Liver (tissue), 9 donors: ENCODE data around the gene SESN1. TPM values are rescaled to one million over a fixed set of nuclear protein-coding genes. Genes with fewer than 3 reads are reported as not detected.

Experiments used
- DNase-seq: peaks from one replicate; pipeline ENCODE4 v3.0.0-alpha.2; 2017; ENCODE audit warnings: low spot score
- H3K27ac ChIP-seq, 2 donors: one replicate each; pipeline ENCODE4 v1.7.0; 2013; ENCODE audit warnings: inconsistent platforms in 2 of 2, low read length in 2 of 2, control low read depth in 1 of 2, low read depth in 1 of 2, mild to moderate bottlenecking in 1 of 2
- H3K27me3 ChIP-seq, 4 donors: one replicate each; pipeline versions ENCODE4 v1.6.1 to v1.7.0; 2013; ENCODE audit warnings: low read length in 3 of 4, inconsistent platforms in 1 of 4, mild to moderate bottlenecking in 1 of 4, moderate library complexity in 1 of 4; ENCODE audit not compliant: control insufficient read depth in 4 of 4, insufficient read depth in 4 of 4
- H3K36me3 ChIP-seq, 4 donors: one replicate each; pipeline versions ENCODE4 v1.6.1 to v1.7.0; 2013; ENCODE audit warnings: low read length in 3 of 4, mild to moderate bottlenecking in 3 of 4, low read depth in 1 of 4, moderate library complexity in 1 of 4; ENCODE audit not compliant: control insufficient read depth in 4 of 4, insufficient read depth in 3 of 4
- H3K4me1 ChIP-seq, 4 donors: one replicate each; pipeline versions ENCODE4 v1.6.1 to v1.7.0; 2013; ENCODE audit warnings: low read length in 3 of 4, mild to moderate bottlenecking in 3 of 4, moderate library complexity in 1 of 4; ENCODE audit not compliant: control insufficient read depth in 4 of 4, insufficient read depth in 4 of 4
- H3K4me3 ChIP-seq, 3 donors: one replicate each; pipeline versions ENCODE4 v1.6.1 to v1.7.0; 2013; ENCODE audit warnings: low read length in 3 of 3, control low read depth in 1 of 3, low read depth in 1 of 3, mild to moderate bottlenecking in 1 of 3
- H3K9ac ChIP-seq, 2 donors: one replicate each; pipeline ENCODE4 v1.7.0; 2013; ENCODE audit warnings: low read length in 2 of 2, mild to moderate bottlenecking in 2 of 2, moderate library complexity in 2 of 2, control low read depth in 1 of 2, low read depth in 1 of 2
- H3K9me3 ChIP-seq, 4 donors: one replicate each; pipeline versions ENCODE4 v1.6.1 to v1.7.0; 2013; ENCODE audit warnings: low read length in 3 of 4; ENCODE audit not compliant: control insufficient read depth in 4 of 4
- ATF3 ChIP-seq: IDR thresholded peaks from 2 replicates; pipeline ENCODE4 v1.6.1; 2016; ENCODE audit warnings: antibody characterized with exemption
- FOXA1 ChIP-seq: IDR thresholded peaks from 2 replicates; pipeline ENCODE4 v1.6.1; 2016; ENCODE audit warnings: antibody characterized with exemption
- GABPA ChIP-seq, 2 donors: IDR thresholded peaks in 1 of 2; conservative IDR thresholded peaks in 1 of 2; 2 replicates each; pipeline ENCODE4 v1.6.1; 2016; ENCODE audit warnings: antibody characterized with exemption in 2 of 2, mild to moderate bottlenecking in 1 of 2, moderate library complexity in 1 of 2
- HNF4G ChIP-seq: IDR thresholded peaks from 2 replicates; pipeline ENCODE4 v1.6.1; 2016; ENCODE audit warnings: antibody characterized with exemption
- JUND ChIP-seq, 2 donors: IDR thresholded peaks; 2 replicates each; pipeline ENCODE4 v1.6.1; 2016; ENCODE audit warnings: antibody characterized with exemption in 2 of 2
- MAX ChIP-seq: IDR thresholded peaks from 2 replicates; pipeline ENCODE4 v1.6.1; 2016; ENCODE audit warnings: antibody characterized with exemption
- REST ChIP-seq: IDR thresholded peaks from 2 replicates; pipeline ENCODE4 v1.6.1; 2016; ENCODE audit warnings: antibody characterized with exemption, mild to moderate bottlenecking
- RXRA ChIP-seq, 2 donors: IDR thresholded peaks; 2 replicates each; pipeline ENCODE4 v1.6.1; 2017 to 2018; ENCODE audit warnings: antibody characterized with exemption in 2 of 2, mild to moderate bottlenecking in 1 of 2
- SP1 ChIP-seq: IDR thresholded peaks from 2 replicates; pipeline ENCODE4 v1.6.1; 2018; ENCODE audit warnings: antibody characterized with exemption, mild to moderate bottlenecking
- ZBTB33 ChIP-seq: IDR thresholded peaks from 2 replicates; pipeline ENCODE4 v1.6.1; 2016; ENCODE audit warnings: antibody characterized with exemption
- WGBS: extraction: QIAGEN DNeasy Blood & Tissue Kit; methylation state at CpG from one replicate; pipeline ENCODE4 v1.1.7; 2013; 5-methylcytosine and 5-hydroxymethylcytosine counted together
- polyA plus RNA-seq, 2 donors: library from polyadenylated mRNA; stranded (reverse) in 1 of 2; unstranded in 1 of 2; fragments of 200-250 nt in 1 of 2; fragments of >200 nt in 1 of 2; fragmentation: Nextera tagmentation in 1 of 2; extraction: Ambion mirVana in 1 of 2; gene quantifications; one replicate each; pipeline versions ENCODE4 v1.2.1 to v1.2.3, GENCODE V29; 2013 to 2015
- total RNA-seq, 2 donors: library from RNA; depleted of rRNA; stranded (reverse); fragments of >200 nt; gene quantifications; one replicate each; pipeline ENCODE4 v1.2.3, GENCODE V29; 2014
- donor health status: healthy.
- donor health status: healthy.
- donor health status: healthy.
- donor health status: healthy.
- donor health status: healthy.

Gene SESN1
- total and polyA plus RNA-seq, 4 donors = 6.2 to 17.0 (median 11.0) TPM

- no peak for TF ChIP-seq FOXA1
- TF ChIP-seq SP1 = no peak
- no peak for TF ChIP-seq REST
- no peak for TF ChIP-seq JUND (IDR thresholded peaks at IDR 0.05)
- TF ChIP-seq HNF4G = no peak
- TF ChIP-seq GABPA (IDR thresholded peaks at IDR 0.05 in 1 of 2, conservative IDR thresholded peaks at IDR 0.05 in 1 of 2) = no peak
Observed at GRCh38 chr6:109092074-109092473, 2.6 kb downstream of the SESN1 start (continued).

GRCh38 chr6:109091314-109092024, 3.2 kb downstream of the SESN1 start:
- WGBS = 94% methylated on average over 5 of the region's 5 CpGs
- H3K27ac ChIP-seq = no peak overlapping the region
- no peak overlapping the region for H3K4me3 ChIP-seq
- H3K4me1 ChIP-seq = peaks cover 3 to 54% (median 29%) of the 10 kb centered on the region in 4 donors
- TF ChIP-seq MAX (no peak), HNF4G (no peak), ZBTB33 (no peak), ATF3 (no peak), REST (no peak), SP1 (no peak), RXRA (IDR thresholded peaks at IDR 0.05) (no peak)
- no peaks in the 10 kb centered on the region for H3K27me3 ChIP-seq
- no peak for DNase-seq
- peaks cover 0 to 1% (median 0%) of the 10 kb centered on the region in 4 donors for H3K36me3 ChIP-seq
- H3K9ac ChIP-seq = no peak overlapping the region
- no peaks in the 10 kb centered on the region for H3K9me3 ChIP-seq
